IMR-90 (cell line): ENCODE measurements around the gene HSD3B1. TPM values are rescaled to one million over a fixed set of nuclear protein-coding genes. Genes with fewer than 3 reads are reported as not detected.

Source experiments
- ATAC-seq: fragments of 200-7000 bp; cut with Tn5 transposase; 2 replicates; pipeline ENCODE4 v1.9.1; 2020; ENCODE audit warnings: low read depth, mild to moderate bottlenecking, moderate library complexity
- BruUV-seq: library from RNA; stranded (reverse); fragments of 400-500 nt; replicated peaks from 2 replicates; lab custom pipeline; 2021; lab: Mats Ljungman, UMichigan
- CTCF ChIA-PET: fragments of 300-600 bp; formaldehyde crosslinking; extraction: SDS; loops from one replicate; lab custom pipeline; 2021; ENCODE audit warnings: antibody characterized with exemption; lab: Yijun Ruan, JAX
- POLR2A ChIA-PET: fragments of 300-600 bp; sonication (Branson Sonifier 250); formaldehyde crosslinking; loops from one replicate; lab custom pipeline; 2022; ENCODE audit warnings: antibody characterized with exemption; ENCODE audit not compliant: unreplicated experiment; lab: Charles Lee
- DNase-seq: peaks from one replicate; pipeline ENCODE4 v3.0.0; 2013
- H2AFZ ChIP-seq: replicated peaks from 2 replicates; pipeline ENCODE3; 2013; ENCODE audit warnings: low read length, mild to moderate bottlenecking; ENCODE audit not compliant: poor library complexity
- H2AK5ac ChIP-seq: 2 replicates; pipeline ENCODE4 v1.6.1; 2013; ENCODE audit warnings: low read depth, low read length, inconsistent platforms
- H2AK9ac ChIP-seq: replicated peaks from 2 replicates; pipeline ENCODE3; 2013; ENCODE audit warnings: mild to moderate bottlenecking, low read depth, low read length, moderate library complexity; ENCODE audit not compliant: poor library complexity
- H2BK120ac ChIP-seq: 2 replicates; pipeline ENCODE4 v1.6.1; 2013; ENCODE audit warnings: low read depth, low read length, inconsistent platforms
- H2BK15ac ChIP-seq: 3 replicates; pipeline ENCODE4 v1.6.1; 2013; ENCODE audit warnings: low read depth, low read length, inconsistent platforms
- H2BK20ac ChIP-seq: 2 replicates; pipeline ENCODE4 v1.6.1; 2013; ENCODE audit warnings: low read depth, mild to moderate bottlenecking, inconsistent platforms, low read length, moderate library complexity
- H2BK5ac ChIP-seq: 2 replicates; pipeline ENCODE4 v1.6.1; 2013; ENCODE audit warnings: mild to moderate bottlenecking, low read depth, low read length, inconsistent platforms; ENCODE audit not compliant: poor library complexity, severe bottlenecking
- H3K14ac ChIP-seq: replicated peaks from 2 replicates; pipeline ENCODE4 v1.6.1; 2013; ENCODE audit warnings: low read depth, low read length, inconsistent platforms
- H3K18ac ChIP-seq: 2 replicates; pipeline ENCODE4 v1.6.1; 2013; ENCODE audit warnings: low read depth, low read length, control low read depth
- H3K23ac ChIP-seq: 2 replicates; pipeline ENCODE4 v1.6.1; 2013; ENCODE audit warnings: low read depth, low read length, inconsistent platforms
- H3K27ac ChIP-seq: 2 replicates; pipeline ENCODE4 v1.5.1; 2013; ENCODE audit warnings: mild to moderate bottlenecking, control low read depth, low read length; ENCODE audit not compliant: insufficient read depth
- H3K27me3 ChIP-seq: 2 replicates; pipeline ENCODE4 v1.6.1; 2013; ENCODE audit warnings: low read length; ENCODE audit not compliant: control insufficient read depth, insufficient read depth
- H3K36me3 ChIP-seq: 2 replicates; pipeline ENCODE4 v1.6.1; 2013; ENCODE audit warnings: low read length, mixed read lengths; ENCODE audit not compliant: control insufficient read depth, insufficient read depth
- H3K4ac ChIP-seq: 2 replicates; pipeline ENCODE4 v1.6.1; 2013; ENCODE audit warnings: low read depth, low read length, inconsistent platforms
- H3K4me1 ChIP-seq: 2 replicates; pipeline ENCODE4 v1.6.1; 2013; ENCODE audit warnings: low read length, mixed read lengths; ENCODE audit not compliant: control insufficient read depth, insufficient read depth
- H3K4me2 ChIP-seq: 2 replicates; pipeline ENCODE4 v1.6.1; 2013; ENCODE audit warnings: low read depth, mild to moderate bottlenecking, control low read depth, low read length, moderate library complexity
- H3K4me3 ChIP-seq: 2 replicates; pipeline ENCODE4 v1.5.1; 2013; ENCODE audit warnings: low read depth, mild to moderate bottlenecking, control low read depth, low read length, moderate library complexity; ENCODE audit not compliant: insufficient read depth
- H3K56ac ChIP-seq: 2 replicates; pipeline ENCODE4 v1.6.1; 2013; ENCODE audit warnings: low read length, inconsistent platforms; ENCODE audit not compliant: insufficient read depth; ENCODE audit errors: extremely low read depth
- H3K79me1 ChIP-seq, 2 experiments: 2 replicates each; pipeline ENCODE4 v1.6.1; 2013; ENCODE audit warnings: low read length in 2 of 2, inconsistent platforms in 1 of 2, low read depth in 1 of 2
- H3K9ac ChIP-seq: 2 replicates; pipeline ENCODE4 v1.6.1; 2013; ENCODE audit warnings: low read depth, low read length, control low read depth
- H3K9me1 ChIP-seq: 2 replicates; pipeline ENCODE4 v1.6.1; 2013; ENCODE audit warnings: low read length, inconsistent platforms; ENCODE audit not compliant: insufficient read depth
- H3K9me3 ChIP-seq: 2 replicates; pipeline ENCODE4 v1.6.1; 2013; ENCODE audit warnings: low read length; ENCODE audit not compliant: control insufficient read depth, insufficient read depth
- H4K20me1 ChIP-seq: 2 replicates; pipeline ENCODE4 v1.6.1; 2013; ENCODE audit warnings: low read length, inconsistent platforms; ENCODE audit not compliant: insufficient read depth
- H4K5ac ChIP-seq: 2 replicates; pipeline ENCODE4 v1.6.1; 2013; ENCODE audit warnings: mild to moderate bottlenecking, low read depth, low read length, control low read depth
- H4K8ac ChIP-seq, 2 experiments: 2 replicates each; pipeline ENCODE4 v1.6.1; 2013; ENCODE audit warnings: low read depth in 2 of 2, low read length in 2 of 2, control low read depth in 1 of 2, inconsistent platforms in 1 of 2
- H4K91ac ChIP-seq: 2 replicates; pipeline ENCODE4 v1.6.1; 2013; ENCODE audit warnings: low read depth, low read length, inconsistent platforms; ENCODE audit not compliant: insufficient read depth
- BHLHE40 ChIP-seq: fragments of 150-350 bp; IDR thresholded peaks from 2 replicates; pipeline ENCODE4 v1.6.1; 2016; ENCODE audit warnings: mild to moderate bottlenecking, low read depth, low read length
- CEBPB ChIP-seq: IDR thresholded peaks from 2 replicates; pipeline ENCODE4 v1.6.1; 2012; ENCODE audit warnings: low read depth, low read length, improper control_type of control experiment
- CHD1 ChIP-seq: IDR thresholded peaks from 2 replicates; pipeline ENCODE4 v1.6.1; 2012; ENCODE audit warnings: low read depth, low read length, improper control_type of control experiment
- FOS ChIP-seq: fragments of 150-350 bp; IDR thresholded peaks from 2 replicates; pipeline ENCODE4 v1.6.1; 2016; ENCODE audit warnings: low read depth, low read length
- MAFK ChIP-seq: IDR thresholded peaks from 2 replicates; pipeline ENCODE4 v1.6.1; 2012; ENCODE audit warnings: low read depth, low read length, improper control_type of control experiment
- MAZ ChIP-seq: IDR thresholded peaks from 2 replicates; pipeline ENCODE4 v1.6.1; 2012; ENCODE audit warnings: low read depth, mild to moderate bottlenecking, low read length, improper control_type of control experiment, moderate library complexity, borderline replicate concordance
- MXI1 ChIP-seq: IDR thresholded peaks from 2 replicates; pipeline ENCODE4 v1.6.1; 2012; ENCODE audit warnings: low read depth, mild to moderate bottlenecking, low read length, moderate library complexity, borderline replicate concordance
- NFE2L2 ChIP-seq: fragments of 150-350 bp; IDR thresholded peaks from 2 replicates; pipeline ENCODE4 v1.6.1; 2016; ENCODE audit warnings: low read depth, mild to moderate bottlenecking, low read length
- POLR2A ChIP-seq: IDR thresholded peaks from 2 replicates; pipeline ENCODE4 v1.6.1; 2012; ENCODE audit warnings: mild to moderate bottlenecking, low read depth, low read length
- RAD21 ChIP-seq: IDR thresholded peaks from 2 replicates; pipeline ENCODE4 v1.6.1; 2012; ENCODE audit warnings: low read length, improper control_type of control experiment
- RCOR1 ChIP-seq: IDR thresholded peaks from 2 replicates; pipeline ENCODE4 v1.6.1; 2012; ENCODE audit warnings: mild to moderate bottlenecking, low read length, improper control_type of control experiment; ENCODE audit not compliant: insufficient replicate concordance
- RFX5 ChIP-seq: IDR thresholded peaks from 2 replicates; pipeline ENCODE4 v1.8.0; 2012; ENCODE audit warnings: low read depth, mild to moderate bottlenecking, low read length, moderate library complexity
- SMC3 ChIP-seq: fragments of 150-350 bp; IDR thresholded peaks from 2 replicates; pipeline ENCODE4 v1.6.1; 2016; ENCODE audit warnings: low read depth, mild to moderate bottlenecking, antibody characterized with exemption, low read length, moderate library complexity
- WGBS, 2 experiments: methylation state at CpG; one replicate each; pipeline versions ENCODE4 v1.1.5 to v1.1.7; 2013; ENCODE audit warnings: missing lambda C conversion rate in 2 of 2; ENCODE audit not compliant: insufficient read length in 1 of 2; ENCODE audit errors: extremely low coverage in 2 of 2; 5-methylcytosine and 5-hydroxymethylcytosine counted together
- dilution Hi-C: fragments of 300-500 bp; cut with HindIII; formaldehyde crosslinking; loops from one replicate; pipeline ENCODE4 v1.14.3; 2018; ENCODE audit warnings: low sequenced_read_pairs; ENCODE audit not compliant: unreplicated experiment
- in situ Hi-C: fragments of 300-500 bp; cut with MboI; formaldehyde crosslinking; loops from 3 replicates; pipeline ENCODE4 v1.14.3; 2019; ENCODE audit warnings: low sequenced_read_pairs, inconsistent platforms, mixed read lengths
- intact Hi-C: fragments of 100-400 bp; cut with micrococcal nuclease; formaldehyde crosslinking; loops from 2 replicates; pipeline ENCODE4 v1.10.0; 2022
- polyA plus RNA-seq, 3 experiments: library from polyadenylated mRNA; depleted of rRNA; stranded (reverse); fragments of >200 nt; gene quantifications; 2 replicates each; pipeline ENCODE4 v1.2.3, GENCODE V29; 2012; ENCODE audit warnings: low replicate concordance in 1 of 3
- total RNA-seq: library from RNA; depleted of rRNA; stranded (reverse); fragments of >200 nt; gene quantifications from 2 replicates; pipeline ENCODE4 v1.2.3, GENCODE V29; 2012
- TF ChIP-seq, protein P1 (sequence below): fragments of 150-350 bp; IDR thresholded peaks from 2 replicates; pipeline ENCODE4 v1.6.1; 2017; ENCODE audit warnings: mild to moderate bottlenecking, antibody characterized with exemption, low read length, low read depth
- TF ChIP-seq, protein P2 (sequence below): conservative IDR thresholded peaks from 2 replicates; pipeline ENCODE4 v1.5.1; 2012; ENCODE audit warnings: mild to moderate bottlenecking, low read depth, low read length, improper control_type of control experiment

The HSD3B1 gene
- total and polyA plus RNA-seq, 2 of the 4 experiments (the other 2 are of a cell fraction), result not detected

DNA sequence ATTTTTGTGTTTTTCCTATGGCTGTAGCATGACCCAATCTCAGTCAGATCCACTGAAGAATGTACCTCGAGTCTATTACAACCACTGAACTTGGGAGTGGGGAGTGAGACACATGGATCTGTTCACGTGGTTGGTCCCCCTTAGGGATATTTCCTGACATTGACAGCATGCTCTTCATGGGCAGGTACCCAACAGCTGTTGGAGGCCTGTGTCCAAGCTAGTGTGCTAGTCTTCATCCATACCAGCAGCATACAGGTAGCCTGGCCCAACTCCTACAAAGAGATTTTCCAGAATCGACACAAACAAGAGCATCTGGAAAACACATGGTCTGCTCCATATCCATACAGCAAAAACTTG lies 34.2 kb upstream of the HSD3B1 start:
- 40% methylated on average over 1 of the region's 3 CpGs; no CpG with 5 or more reads in 1 of the 2 experiments for WGBS, 2 experiments
- TF ChIP-seq SMC3 (no peak), RFX5 (no peak), RAD21 (no peak), MAFK (no peak), CHD1 (no peak), NFE2L2 (no peak), MAZ (no peak), POLR2A (no peak), BHLHE40 (no peak), RCOR1 (no peak), CEBPB (no peak), MXI1 (no peak), FOS (no peak)
- TF ChIP-seq, protein P1, sequence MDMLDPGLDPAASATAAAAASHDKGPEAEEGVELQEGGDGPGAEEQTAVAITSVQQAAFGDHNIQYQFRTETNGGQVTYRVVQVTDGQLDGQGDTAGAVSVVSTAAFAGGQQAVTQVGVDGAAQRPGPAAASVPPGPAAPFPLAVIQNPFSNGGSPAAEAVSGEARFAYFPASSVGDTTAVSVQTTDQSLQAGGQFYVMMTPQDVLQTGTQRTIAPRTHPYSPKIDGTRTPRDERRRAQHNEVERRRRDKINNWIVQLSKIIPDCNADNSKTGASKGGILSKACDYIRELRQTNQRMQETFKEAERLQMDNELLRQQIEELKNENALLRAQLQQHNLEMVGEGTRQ, result no peak
- TF ChIP-seq, protein P2, sequence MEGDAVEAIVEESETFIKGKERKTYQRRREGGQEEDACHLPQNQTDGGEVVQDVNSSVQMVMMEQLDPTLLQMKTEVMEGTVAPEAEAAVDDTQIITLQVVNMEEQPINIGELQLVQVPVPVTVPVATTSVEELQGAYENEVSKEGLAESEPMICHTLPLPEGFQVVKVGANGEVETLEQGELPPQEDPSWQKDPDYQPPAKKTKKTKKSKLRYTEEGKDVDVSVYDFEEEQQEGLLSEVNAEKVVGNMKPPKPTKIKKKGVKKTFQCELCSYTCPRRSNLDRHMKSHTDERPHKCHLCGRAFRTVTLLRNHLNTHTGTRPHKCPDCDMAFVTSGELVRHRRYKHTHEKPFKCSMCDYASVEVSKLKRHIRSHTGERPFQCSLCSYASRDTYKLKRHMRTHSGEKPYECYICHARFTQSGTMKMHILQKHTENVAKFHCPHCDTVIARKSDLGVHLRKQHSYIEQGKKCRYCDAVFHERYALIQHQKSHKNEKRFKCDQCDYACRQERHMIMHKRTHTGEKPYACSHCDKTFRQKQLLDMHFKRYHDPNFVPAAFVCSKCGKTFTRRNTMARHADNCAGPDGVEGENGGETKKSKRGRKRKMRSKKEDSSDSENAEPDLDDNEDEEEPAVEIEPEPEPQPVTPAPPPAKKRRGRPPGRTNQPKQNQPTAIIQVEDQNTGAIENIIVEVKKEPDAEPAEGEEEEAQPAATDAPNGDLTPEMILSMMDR, result no peak

More for the DNA sequence above, 34.2 kb upstream of the HSD3B1 start:
- no peak for ATAC-seq
- Histone ChIP-seq H3K36me3 (no peaks in the 10 kb centered on the region), H4K5ac (no peak overlapping the region), H3K27me3 (no peaks in the 10 kb centered on the region), H3K27ac (no peak overlapping the region), H3K79me1 (no peaks in the 10 kb centered on the region), H2AK5ac (no peak overlapping the region), H3K9ac (no peak overlapping the region), H2BK120ac (no peak overlapping the region), H3K4me1 (no peaks in the 10 kb centered on the region), H3K4me3 (no peak overlapping the region), H2BK5ac (no peak overlapping the region), H3K4me2 (no peak overlapping the region), H3K9me1 (no peaks in the 10 kb centered on the region), H3K56ac (no peak overlapping the region), H4K91ac (no peak overlapping the region), H2BK20ac (no peak overlapping the region), H2AK9ac (no peak overlapping the region), H3K14ac (no peak overlapping the region), H3K4ac (no peak overlapping the region), H2AFZ (no peak overlapping the region), H3K18ac (no peak overlapping the region), H2BK15ac (no peak overlapping the region), H4K20me1 (no peaks in the 10 kb centered on the region), H3K9me3 (no peaks in the 10 kb centered on the region), H4K8ac (no peak overlapping the region), H3K23ac (no peak overlapping the region)
- no TSS peak for BruUV-seq
- CTCF ChIA-PET, result no interaction called here
- POLR2A ChIA-PET, result no interaction called here
- intact Hi-C loops, result no loop called here
- no peak for DNase-seq
- in situ Hi-C loops, result no loop called here
- dilution Hi-C loops, result no loop called here
